Sigmoid colon (tissue), 3 donors: ENCODE measurements around the gene SMURF2.

Source experiments
- CTCF ChIP-seq, 4 experiments: fragments of 450-650 bp in 3 of 4; fragments of 200-600 bp in 1 of 4; IDR thresholded peaks; one replicate each; pipeline ENCODE4 v1.5.1; 2016 to 2019; ENCODE audit warnings: antibody characterized with exemption in 4 of 4, mild to moderate bottlenecking in 3 of 4, moderate library complexity in 2 of 4
- POLR2A ChIP-seq, 2 donors: fragments of 450-650 bp; IDR thresholded peaks; one replicate each; pipeline ENCODE4 v1.6.1; 2016; ENCODE audit warnings: antibody characterized with exemption in 2 of 2, mild to moderate bottlenecking in 2 of 2, moderate library complexity in 2 of 2

DNA sequence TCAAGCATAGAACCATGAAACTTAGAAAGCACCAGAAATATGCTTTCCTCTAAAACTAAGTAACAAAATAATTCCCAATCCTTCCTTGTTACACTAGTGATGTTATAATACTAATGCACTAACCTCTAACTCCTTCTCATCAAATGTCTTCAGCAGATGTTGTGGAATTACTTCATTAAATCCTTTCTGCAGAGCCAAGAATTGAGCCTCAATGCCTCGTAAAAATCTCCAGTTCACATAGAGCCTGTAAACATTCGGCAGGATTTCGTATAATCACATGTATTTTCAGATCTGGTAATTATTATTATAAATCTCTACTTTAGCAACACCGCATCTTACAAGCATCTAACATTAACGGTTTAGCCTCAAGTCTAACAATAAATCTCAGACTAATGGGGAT is 110.6 kb downstream of the SMURF2 start:
- TF ChIP-seq POLR2A (IDR thresholded peaks at IDR 0.05), result no peak
- TF ChIP-seq CTCF (IDR thresholded peaks at IDR 0.05), result no peak
